GM12801 (cell line): Measurements from ENCODE around the gene LAYN.
A peak's percentile ranks its signal among the peaks of the same experiment; 100 is the strongest.

ENCODE experiments used
- CTCF ChIP-seq: IDR thresholded peaks from one replicate; pipeline ENCODE4 v1.5.1; 2011; ENCODE audit warnings: control low read depth; ENCODE audit not compliant: insufficient read length; ENCODE audit errors: extremely low read depth

Gene LAYN

GRCh38 chr11:111598559-111598958 is 58.0 kb downstream of the LAYN start:
- TF ChIP-seq CTCF, result no peak

- no peak for TF ChIP-seq CTCF
Observed at GRCh38 chr11:111601636-111601978, 61.1 kb downstream of the LAYN start.

GRCh38 chr11:111601979-111602864 is 61.7 kb downstream of the LAYN start, which contains the start of gene SIK2:
Gene SIK2, plus strand, starts transcription at chr11:111602449. Its CDS starts 115 bp downstream, at chr11:111602564.
- peak; percentile 67 for TF ChIP-seq CTCF

- TF ChIP-seq CTCF, result no peak
Observed at GRCh38 chr11:111602865-111603610, 62.5 kb downstream of the LAYN start.

- no peak for TF ChIP-seq CTCF
Observed at GRCh38 chr11:111603611-111604130, 63.2 kb downstream of the LAYN start.

- TF ChIP-seq CTCF, result no peak
Observed at GRCh38 chr11:111604392-111605009, 64.0 kb downstream of the LAYN start.

- TF ChIP-seq CTCF, result no peak
Observed at GRCh38 chr11:111605681-111606080, 65.2 kb downstream of the LAYN start.
